ENCODE measurements around the gene THOC5. TPM values are rescaled to one million over a fixed set of nuclear protein-coding genes. Genes with fewer than 3 reads are reported as not detected.

The THOC5 gene
- total RNA-seq (2012; rRNA removed) (61.1 and 73.7 TPM in 2 replicates), polyA plus RNA-seq (2012; rRNA removed) (56.8 and 68.4 TPM in 2 replicates), Bru-seq, nascent RNA (percentile 79 among the genes with signal in this experiment), BruChase-seq, experiment 1, labeled RNA remaining after a 6-hour chase (percentile 89 among the genes with signal in this experiment), BruChase-seq, experiment 2, labeled RNA remaining after a 2-hour chase (percentile 87 among the genes with signal in this experiment)
- 32.1 and 46.9 TPM in 2 replicates for polyA plus RNA-seq (2012; cell fraction: cytosol; rRNA removed)
- 244 and 250 TPM in 2 replicates for polyA plus RNA-seq (2012; cell fraction: nucleus; rRNA removed; ENCODE audit: low replicate concordance)
- long read RNA-seq, full-length matches to known transcripts: 21 of 54 reads
- long read RNA-seq, partial matches to known transcripts: 6 of 54 reads
- long read RNA-seq, other reads (novel, unspliced or antisense): 27 of 54 reads

- CTCF ChIA-PET: interaction anchor here (0.6 to 1.0 kb wide), 6 partner anchors 11 to 470 kb away, joined by 3 to 4 read pairs (median 3); no protein-coding TSS in a partner anchor
- dilution Hi-C loops (cut with HindIII; ENCODE audit: low sequenced_read_pairs, unreplicated experiment): no loop called here
- H2BK15ac ChIP-seq (ENCODE audit: low read depth, low read length): peak within 1 kb of the TSS; percentile 1; the same call in 1 of the 3 replicates
- TF ChIP-seq MAFK (IDR thresholded peaks at IDR 0.05; ENCODE audit: low read depth, low read length) (no peak), BHLHE40 (IDR thresholded peaks at IDR 0.05; ENCODE audit: low read depth, low read length) (peak; percentile 90), RAD21 (IDR thresholded peaks at IDR 0.05; ENCODE audit: low read length) (peak; percentile 38; the same call in 1 of the 2 replicates), CEBPB (IDR thresholded peaks at IDR 0.05; ENCODE audit: low read depth, low read length) (no peak), MXI1 (IDR thresholded peaks at IDR 0.05; ENCODE audit: borderline replicate concordance, low read depth, low read length) (peak; percentile 99), SMC3 (IDR thresholded peaks at IDR 0.05; ENCODE audit: low read depth, low read length) (peak; percentile 30; the same call in 1 of the 2 replicates), RCOR1 (IDR thresholded peaks at IDR 0.05; ENCODE audit: insufficient replicate concordance, low read length) (no peak), MAZ (IDR thresholded peaks at IDR 0.05; ENCODE audit: borderline replicate concordance, low read depth, low read length) (peak; percentile 90), USF2 (IDR thresholded peaks at IDR 0.05; ENCODE audit: low read depth, low read length) (no peak), NFE2L2 (IDR thresholded peaks at IDR 0.05; ENCODE audit: low read depth, low read length) (no peak), CTCF (conservative IDR thresholded peaks at IDR 0.05; ENCODE audit: low read depth, low read length) (peak; percentile 76), CHD1 (IDR thresholded peaks at IDR 0.05; ENCODE audit: low read depth, low read length) (no peak)
These were observed at the start of gene THOC5 for GRCh38 chr22:29553351-29554224. Gene THOC5 (minus strand): TSS chr22:29553757. CDS start chr22:29549147, 4,610 bp downstream.

More at GRCh38 chr22:29553351-29554224, at the start of gene THOC5:
- Histone ChIP-seq H3K23ac (ENCODE audit: low read depth, low read length) (peak within 1 kb of the TSS; percentile 95), H3K27me3 (ENCODE audit: control insufficient read depth, insufficient read depth, low read length) (no peaks in the 10 kb centered on the region), H3K56ac (ENCODE audit: extremely low read depth, insufficient read depth, low read length) (peak within 1 kb of the TSS; percentile 85), H2AK9ac (replicated peaks; ENCODE audit: low read depth, low read length, poor library complexity) (peak within 1 kb of the TSS; percentile 56), H3K4me2 (ENCODE audit: low read depth, low read length) (peak within 1 kb of the TSS; percentile 88), H4K8ac (ENCODE audit: low read depth in 2 of 2, low read length in 2 of 2) (peak within 1 kb of the TSS; percentile 69 to 97), H2AFZ (replicated peaks; ENCODE audit: low read length, poor library complexity) (peak within 1 kb of the TSS; percentile 89), H2AK5ac (ENCODE audit: low read depth, low read length) (peak within 1 kb of the TSS; percentile 67), H3K14ac (replicated peaks; ENCODE audit: low read depth, low read length) (peak within 1 kb of the TSS; percentile 91), H3K79me1 (ENCODE audit: low read depth in 1 of 2, low read length in 2 of 2) (peaks cover 19 to 34% of the 10 kb centered on the region in 2 experiments), H3K9ac (ENCODE audit: low read depth, low read length) (peak within 1 kb of the TSS; percentile 93), H3K36me3 (ENCODE audit: control insufficient read depth, insufficient read depth, low read length) (peaks cover 25% of the 10 kb centered on the region), H4K5ac (ENCODE audit: low read depth, low read length) (peak within 1 kb of the TSS; percentile 77), H3K27ac (ENCODE audit: insufficient read depth, low read length) (peak within 1 kb of the TSS; percentile 62), H2BK120ac (ENCODE audit: low read depth, low read length) (peak within 1 kb of the TSS; percentile 46; the same call in 1 of the 2 replicates), H2BK5ac (ENCODE audit: low read depth, low read length, poor library complexity, severe bottlenecking) (peak within 1 kb of the TSS; percentile 68), H4K91ac (ENCODE audit: insufficient read depth, low read depth, low read length) (peak within 1 kb of the TSS; percentile 83), H3K9me1 (ENCODE audit: insufficient read depth, low read length) (peaks cover 4% of the 10 kb centered on the region; the same call in 1 of the 2 replicates), H3K4me3 (ENCODE audit: insufficient read depth, low read depth, low read length) (peak within 1 kb of the TSS; percentile 88), H4K20me1 (ENCODE audit: insufficient read depth, low read length) (no peaks in the 10 kb centered on the region), H2BK20ac (ENCODE audit: low read depth, low read length) (no peak within 1 kb of the TSS), H3K18ac (ENCODE audit: low read depth, low read length) (peak within 1 kb of the TSS; percentile 12), H3K4ac (ENCODE audit: low read depth, low read length) (peak within 1 kb of the TSS; percentile 88), H3K9me3 (ENCODE audit: control insufficient read depth, insufficient read depth, low read length) (no peaks in the 10 kb centered on the region), H3K4me1 (ENCODE audit: control insufficient read depth, insufficient read depth, low read length) (no peaks in the 10 kb centered on the region; the same call in 1 of the 2 replicates)
- WGBS, 2 experiments (ENCODE audit: extremely low coverage in 2 of 2, insufficient read length in 1 of 2): 9% methylated on average over 1 of the region's 44 CpGs; no CpG with 5 or more reads in 1 of the 2 experiments
- intact Hi-C loops (cut with micrococcal nuclease): loop anchor here (1.0 to 5.0 kb wide), 2 partner anchors 74 to 536 kb away; no protein-coding TSS in a partner anchor
- TSS peak; percentile 43 for BruUV-seq (replicated peaks)
- in situ Hi-C loops (cut with MboI; ENCODE audit: low sequenced_read_pairs): no loop called here
- DNase-seq (peak; percentile 94), ATAC-seq (ENCODE audit: low read depth) (peak; percentile 97)
- POLR2A ChIA-PET (ENCODE audit: unreplicated experiment): interaction anchor here (0.7 kb wide), 1 partner anchor 49 kb away, joined by 3 read pairs; no protein-coding TSS in a partner anchor
